Transverse colon (tissue), 4 donors: ENCODE measurements around the gene METRNL.

Experiments
- POLR2A ChIP-seq: fragments of 450-650 bp; IDR thresholded peaks from one replicate; pipeline ENCODE4 v1.6.1; 2016; ENCODE audit warnings: antibody characterized with exemption, mild to moderate bottlenecking, moderate library complexity
- POLR2AphosphoS5 ChIP-seq, 3 donors: sonication (generic); formaldehyde crosslinking; IDR thresholded peaks; one replicate each; pipeline ENCODE4 v1.6.1; 2016; ENCODE audit warnings: antibody characterized with exemption in 3 of 3
- TF ChIP-seq, protein P1 (sequence below), 5 experiments: fragments of 200-600 bp in 3 of 5; fragments of 450-650 bp in 2 of 5; sonication (generic) in 3 of 5; IDR thresholded peaks; 1 replicate in 2 of 5; 2 replicates in 3 of 5; pipeline ENCODE4 v1.5.1; 2016 to 2017; ENCODE audit warnings: antibody characterized with exemption in 5 of 5, inconsistent platforms in 3 of 5, mild to moderate bottlenecking in 2 of 5, moderate library complexity in 1 of 5

DNA sequence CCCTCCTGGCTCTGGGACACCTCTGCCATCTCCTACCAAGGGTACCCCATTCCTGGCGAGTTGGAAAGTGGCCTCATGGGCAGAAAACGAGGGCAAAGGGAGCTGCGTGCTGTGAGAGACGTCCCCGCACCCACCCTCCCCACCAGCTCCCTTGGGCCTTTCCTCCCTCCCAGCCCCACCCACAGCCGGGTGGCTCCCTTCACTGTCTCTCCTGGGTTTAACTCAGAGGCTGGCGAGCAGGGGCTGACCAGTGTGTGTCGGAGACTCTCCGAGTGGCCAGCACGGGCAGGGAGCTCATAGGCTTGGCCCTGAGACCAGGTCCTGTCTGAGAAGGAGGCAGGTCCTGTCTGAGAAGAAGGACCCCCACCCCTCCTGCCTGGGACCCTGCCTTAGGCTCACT, 26.1 kb downstream of the METRNL start:
- TF ChIP-seq, protein P1, sequence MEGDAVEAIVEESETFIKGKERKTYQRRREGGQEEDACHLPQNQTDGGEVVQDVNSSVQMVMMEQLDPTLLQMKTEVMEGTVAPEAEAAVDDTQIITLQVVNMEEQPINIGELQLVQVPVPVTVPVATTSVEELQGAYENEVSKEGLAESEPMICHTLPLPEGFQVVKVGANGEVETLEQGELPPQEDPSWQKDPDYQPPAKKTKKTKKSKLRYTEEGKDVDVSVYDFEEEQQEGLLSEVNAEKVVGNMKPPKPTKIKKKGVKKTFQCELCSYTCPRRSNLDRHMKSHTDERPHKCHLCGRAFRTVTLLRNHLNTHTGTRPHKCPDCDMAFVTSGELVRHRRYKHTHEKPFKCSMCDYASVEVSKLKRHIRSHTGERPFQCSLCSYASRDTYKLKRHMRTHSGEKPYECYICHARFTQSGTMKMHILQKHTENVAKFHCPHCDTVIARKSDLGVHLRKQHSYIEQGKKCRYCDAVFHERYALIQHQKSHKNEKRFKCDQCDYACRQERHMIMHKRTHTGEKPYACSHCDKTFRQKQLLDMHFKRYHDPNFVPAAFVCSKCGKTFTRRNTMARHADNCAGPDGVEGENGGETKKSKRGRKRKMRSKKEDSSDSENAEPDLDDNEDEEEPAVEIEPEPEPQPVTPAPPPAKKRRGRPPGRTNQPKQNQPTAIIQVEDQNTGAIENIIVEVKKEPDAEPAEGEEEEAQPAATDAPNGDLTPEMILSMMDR (IDR thresholded peaks at IDR 0.05): no peak
- TF ChIP-seq POLR2A (no peak), POLR2AphosphoS5 (IDR thresholded peaks at IDR 0.05) (no peak)
